ENCODE results near the gene VAMP2. TPM values are rescaled to one million over a fixed set of nuclear protein-coding genes. Genes with fewer than 3 reads are reported as not detected.

VAMP2 gene
- total and polyA plus RNA-seq, 2 of the 4 experiments (the other 2 are of a cell fraction), result 2.3 to 33.3 TPM

DNA sequence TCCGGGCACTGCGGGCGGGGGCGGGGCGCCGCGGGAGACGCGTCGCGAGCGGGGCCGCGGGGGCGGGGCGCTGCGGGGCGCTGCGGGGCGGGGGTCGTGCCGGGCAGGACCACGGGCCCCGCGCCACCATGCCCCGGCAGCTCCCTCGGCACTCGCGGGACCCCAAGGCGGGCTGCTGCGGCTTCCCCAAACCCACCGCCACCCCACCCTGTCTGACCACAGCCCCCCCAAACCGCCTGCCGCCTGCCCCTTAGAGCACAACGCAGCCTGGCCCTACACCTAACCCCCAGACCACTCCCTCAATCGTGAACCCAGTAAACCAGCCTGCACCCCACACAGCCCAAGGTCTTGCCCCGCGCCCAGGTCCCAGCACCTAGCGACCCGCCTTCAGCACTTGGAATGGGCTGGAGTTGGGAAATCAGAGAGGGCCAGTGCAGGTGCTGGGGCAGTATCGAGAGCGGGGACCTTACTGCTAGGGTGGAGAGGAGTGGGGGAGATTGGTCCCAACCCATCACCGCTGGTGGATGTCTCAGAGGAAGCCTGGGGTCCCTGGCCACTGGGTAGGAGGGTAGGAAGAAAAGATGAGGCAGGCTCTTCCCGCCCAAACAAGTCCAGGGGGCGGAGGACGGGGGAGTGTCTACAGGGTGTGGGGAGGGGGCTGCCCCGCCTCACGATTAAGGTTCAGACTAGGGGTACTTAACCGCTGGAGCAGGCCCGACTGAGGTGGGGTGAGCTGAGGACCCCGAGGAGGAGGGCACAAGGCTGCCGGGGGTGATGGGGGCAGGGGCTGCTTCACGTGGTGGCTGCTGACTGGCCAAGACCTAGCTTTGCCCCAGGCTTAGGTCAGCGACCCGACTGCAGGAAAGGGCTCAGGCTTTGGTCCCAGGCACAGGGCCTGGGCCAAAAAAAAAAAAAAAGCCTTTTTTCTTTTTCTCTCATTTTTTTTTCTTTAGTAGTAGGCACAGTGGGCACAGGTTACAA is 539 bp upstream of the VAMP2 start:
- peak overlapping the region; percentile 68 for H2AK5ac ChIP-seq (ENCODE audit: low read depth, low read length)
- dilution Hi-C loops (cut with HindIII; ENCODE audit: low sequenced_read_pairs, unreplicated experiment), result no loop called here
- POLR2A ChIA-PET (ENCODE audit: unreplicated experiment), result no interaction called here

More for the DNA sequence above, 539 bp upstream of the VAMP2 start:
- Histone ChIP-seq H2BK15ac (ENCODE audit: low read depth, low read length) (peak overlapping the region; percentile 15; the same call in 1 of the 3 replicates), H3K14ac (replicated peaks; ENCODE audit: low read depth, low read length) (peak overlapping the region; percentile 64), H2AFZ (replicated peaks; ENCODE audit: low read length, poor library complexity) (peak overlapping the region; percentile 97), H3K4me2 (ENCODE audit: low read depth, low read length) (peak overlapping the region; percentile 96), H2BK5ac (ENCODE audit: low read depth, low read length, poor library complexity, severe bottlenecking) (peak overlapping the region; percentile 85), H4K8ac (ENCODE audit: low read depth in 2 of 2, low read length in 2 of 2) (peak overlapping the region; percentile 93 to 98), H4K5ac (ENCODE audit: low read depth, low read length) (peak overlapping the region; percentile 99), H3K4me3 (ENCODE audit: insufficient read depth, low read depth, low read length) (peak overlapping the region; percentile 99), H3K9ac (ENCODE audit: low read depth, low read length) (peak overlapping the region; percentile 85), H3K56ac (ENCODE audit: extremely low read depth, insufficient read depth, low read length) (peak overlapping the region; percentile 8; the same call in 1 of the 2 replicates), H3K27ac (ENCODE audit: insufficient read depth, low read length) (peak overlapping the region; percentile 78), H3K18ac (ENCODE audit: low read depth, low read length) (peak overlapping the region; percentile 89), H2BK20ac (ENCODE audit: low read depth, low read length) (peak overlapping the region; percentile 3; the same call in 1 of the 2 replicates), H3K36me3 (ENCODE audit: control insufficient read depth, insufficient read depth, low read length) (peaks cover 15% of the 10 kb centered on the region), H2AK9ac (replicated peaks; ENCODE audit: low read depth, low read length, poor library complexity) (peak overlapping the region; percentile 96), H4K20me1 (ENCODE audit: insufficient read depth, low read length) (peaks cover 14% of the 10 kb centered on the region), H3K27me3 (ENCODE audit: control insufficient read depth, insufficient read depth, low read length) (no peaks in the 10 kb centered on the region), H3K9me3 (ENCODE audit: control insufficient read depth, insufficient read depth, low read length) (no peaks in the 10 kb centered on the region), H2BK120ac (ENCODE audit: low read depth, low read length) (peak overlapping the region; percentile 50), H3K4ac (ENCODE audit: low read depth, low read length) (peak overlapping the region; percentile 86), H3K79me1 (ENCODE audit: low read depth in 1 of 2, low read length in 2 of 2) (peaks cover 21 to 38% of the 10 kb centered on the region in 2 experiments), H3K4me1 (ENCODE audit: control insufficient read depth, insufficient read depth, low read length) (peaks cover 26% of the 10 kb centered on the region), H3K23ac (ENCODE audit: low read depth, low read length) (peak overlapping the region; percentile 33), H4K91ac (ENCODE audit: insufficient read depth, low read depth, low read length) (peak overlapping the region; percentile 91), H3K9me1 (ENCODE audit: insufficient read depth, low read length) (peaks cover 7% of the 10 kb centered on the region)
- TF ChIP-seq MAZ (IDR thresholded peaks at IDR 0.05; ENCODE audit: borderline replicate concordance, low read depth, low read length), result no peak
- TF ChIP-seq RFX5 (IDR thresholded peaks at IDR 0.05; ENCODE audit: low read depth, low read length), result no peak
- peak; percentile 60 for TF ChIP-seq CEBPB (IDR thresholded peaks at IDR 0.05; ENCODE audit: low read depth, low read length)
- no peak for DNase-seq
- intact Hi-C loops (cut with micrococcal nuclease) (no loop called here), in situ Hi-C loops (cut with MboI; ENCODE audit: low sequenced_read_pairs) (loop anchor here (25.0 kb wide), 1 partner anchor 926 kb away; the partner anchor contains the start of genes DVL2, GABARAP and PHF23)
- CTCF ChIA-PET, result no interaction called here
- 4% methylated on average over 32 of the region's 55 CpGs; no CpG with 5 or more reads in 1 of the 2 experiments for WGBS, 2 experiments (ENCODE audit: extremely low coverage in 2 of 2, insufficient read length in 1 of 2)
- ATAC-seq (ENCODE audit: low read depth), result peak; percentile 16
- no TSS peak for BruUV-seq (replicated peaks)
